Natural killer cell (primary cell): ENCODE results near the gene ABHD4. TPM values are rescaled to one million over a fixed set of nuclear protein-coding genes. Genes with fewer than 3 reads are reported as not detected.

ENCODE experiments used
- ATAC-seq, 3 donors: fragments of 150-1000 bp in 2 of 3; fragments of 200-7000 bp in 1 of 3; cut with Tn5 transposase; 1 replicate in 1 of 3; 2 replicates in 2 of 3; pipeline ENCODE4 v1.10.0; 2021; ENCODE audit warnings: mild to moderate bottlenecking in 2 of 3, moderate library complexity in 2 of 3
- DNase-seq, 2 donors: peaks; one replicate each; pipeline versions ENCODE4 v3.0.0 to v3.0.0-alpha.2; 2013 to 2021; ENCODE audit warnings: mixed read lengths in 1 of 2
- H3K27ac ChIP-seq: one replicate; pipeline ENCODE4 v1.5.1; 2013; ENCODE audit warnings: mild to moderate bottlenecking, low read length
- H3K27me3 ChIP-seq: one replicate; pipeline ENCODE4 v1.6.1; 2013; ENCODE audit warnings: low read length; ENCODE audit not compliant: control insufficient read depth, insufficient read depth
- H3K36me3 ChIP-seq: one replicate; pipeline ENCODE4 v1.6.1; 2013; ENCODE audit warnings: low read length; ENCODE audit not compliant: control insufficient read depth, insufficient read depth
- H3K4me1 ChIP-seq: one replicate; pipeline ENCODE4 v1.6.1; 2013; ENCODE audit warnings: low read length; ENCODE audit not compliant: control insufficient read depth, insufficient read depth
- H3K4me3 ChIP-seq: one replicate; pipeline ENCODE4 v1.5.1; 2013; ENCODE audit warnings: low read length
- H3K9me3 ChIP-seq: one replicate; pipeline ENCODE4 v1.6.1; 2013; ENCODE audit warnings: low read length; ENCODE audit not compliant: control insufficient read depth, insufficient read depth
- H3K27ac Mint-ChIP-seq, 2 donors: one replicate each; pipeline ENCODE4 v1.8.0; 2022; ENCODE audit warnings: mild to moderate bottlenecking in 2 of 2, mixed read lengths in 2 of 2, moderate library complexity in 1 of 2
- H3K27me3 Mint-ChIP-seq, 2 donors: one replicate each; pipeline ENCODE4 v1.8.0; 2022; ENCODE audit warnings: low read depth in 2 of 2, mixed read lengths in 2 of 2
- H3K36me3 Mint-ChIP-seq: one replicate; pipeline ENCODE4 v1.8.0; 2022; ENCODE audit warnings: mixed read lengths
- H3K4me1 Mint-ChIP-seq, 2 donors: one replicate each; pipeline ENCODE4 v1.8.0; 2022; ENCODE audit warnings: mixed read lengths in 2 of 2
- H3K4me3 Mint-ChIP-seq: one replicate; pipeline ENCODE4 v1.8.0; 2022; ENCODE audit warnings: mild to moderate bottlenecking, moderate library complexity, mixed read lengths
- H3K9me3 Mint-ChIP-seq, 2 donors: one replicate each; pipeline ENCODE4 v1.8.0; 2022; ENCODE audit warnings: mixed read lengths in 2 of 2
- CTCF ChIP-seq: fragments of 200-600 bp; IDR thresholded peaks from one replicate; pipeline ENCODE4 v1.8.0; 2022; ENCODE audit warnings: antibody characterized with exemption
- WGBS: methylation state at CpG from one replicate; pipeline ENCODE4 v1.1.7; 2013; ENCODE audit warnings: missing lambda C conversion rate; ENCODE audit not compliant: insufficient coverage; 5-methylcytosine and 5-hydroxymethylcytosine counted together
- intact Hi-C: fragments of 100-400 bp; cut with micrococcal nuclease; formaldehyde crosslinking; loops from one replicate; pipeline ENCODE4 v1.14.2; 2022
- total RNA-seq, 4 donors: library from RNA; stranded (reverse); fragments of 120-200 nt in 1 of 4; gene quantifications; one replicate each; pipeline versions ENCODE4 v1.2.3 to v1.2.4, GENCODE V29; 2013 to 2022

The ABHD4 gene
- total RNA-seq, 3 donors from 2014 or later (not counting 1 experiment from before 2014, with no cell fraction given) = 29.7 to 39.3 (median 30.2) TPM

GRCh38 chr14:22569737-22570131 lies 28.4 kb upstream of the ABHD4 start:
- Histone ChIP-seq H3K27ac (peak overlapping the region; percentile 82), H3K4me3 (peak overlapping the region; percentile 25), H3K4me1 (peaks cover 39% of the 10 kb centered on the region), H3K36me3 (peaks cover 31% of the 10 kb centered on the region), H3K27me3 (no peaks in the 10 kb centered on the region), H3K9me3 (no peaks in the 10 kb centered on the region)
- TF ChIP-seq CTCF = no peak
- peaks cover 25% of the 10 kb centered on the region for H3K36me3 Mint-ChIP-seq
- no peaks in the 10 kb centered on the region for H3K27me3 Mint-ChIP-seq
- peak overlapping the region; percentile 77 for H3K4me3 Mint-ChIP-seq
- DNase-seq (no peak), ATAC-seq (peak in 1 of 3 donors; percentile 4)
- intact Hi-C loops = loop anchor here (1.0 to 5.0 kb wide), 12 partner anchors 12 to 488 kb away; partner anchors contain the start of genes CDH24, DAD1, OXA1L and RBM23
- H3K4me1 Mint-ChIP-seq = peaks cover 57% of the 10 kb centered on the region in 2 donors
- no peaks in the 10 kb centered on the region for H3K9me3 Mint-ChIP-seq
- WGBS = no CpG with 5 or more reads among the region's 3 CpGs
- H3K27ac Mint-ChIP-seq = peak overlapping the region; percentile 98 to 100

GRCh38 chr14:22570132-22570949 lies 27.8 kb upstream of the ABHD4 start:
- H3K4me3 Mint-ChIP-seq = peak overlapping the region; percentile 77
- Histone ChIP-seq H3K36me3 (peaks cover 34% of the 10 kb centered on the region), H3K27ac (peak overlapping the region; percentile 82), H3K9me3 (no peaks in the 10 kb centered on the region), H3K4me3 (peak overlapping the region; percentile 25), H3K27me3 (no peaks in the 10 kb centered on the region), H3K4me1 (peaks cover 38% of the 10 kb centered on the region)
- H3K27ac Mint-ChIP-seq = peak overlapping the region; percentile 98 to 100
- DNase-seq (peak; percentile 61 to 98), ATAC-seq (peak; percentile 84 to 97 (median 88))
- WGBS = 2% methylated on average over 6 of the region's 8 CpGs
- intact Hi-C loops = loop anchor here (1.0 to 5.0 kb wide), 11 partner anchors 13 to 487 kb away; partner anchors contain the start of genes CDH24, DAD1, OXA1L and RBM23
- no peaks in the 10 kb centered on the region for H3K27me3 Mint-ChIP-seq
- H3K4me1 Mint-ChIP-seq = peaks cover 51% of the 10 kb centered on the region in 2 donors
- peaks cover 27% of the 10 kb centered on the region for H3K36me3 Mint-ChIP-seq
- H3K9me3 Mint-ChIP-seq = no peaks in the 10 kb centered on the region
- peak; percentile 91 for TF ChIP-seq CTCF

DNA sequence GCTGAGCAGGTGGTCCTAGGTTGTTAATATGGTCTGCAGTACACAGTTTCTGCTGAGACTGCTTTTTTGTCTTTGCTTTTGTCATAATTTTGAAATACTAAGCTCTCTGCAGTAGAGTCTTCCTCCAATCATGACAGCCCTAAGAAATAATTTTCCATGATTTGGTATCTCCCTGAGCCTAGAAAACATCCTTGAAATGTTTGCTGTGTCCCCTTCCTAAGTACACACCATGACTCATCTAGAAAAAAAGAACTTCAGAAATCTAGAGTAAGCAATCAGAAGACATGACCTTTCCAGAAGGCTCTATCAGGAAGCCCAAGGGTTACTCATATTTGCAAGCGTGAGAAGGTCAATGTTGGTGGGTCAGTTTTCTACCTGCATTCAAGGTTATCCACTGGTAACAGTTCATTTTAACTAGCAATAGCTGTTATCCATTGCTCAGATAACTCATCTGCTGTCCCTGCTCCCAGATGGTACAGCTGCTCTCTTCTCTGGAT lies 25.5 kb upstream of the ABHD4 start:
- no peak for DNase-seq
- no peak overlapping the region for H3K27ac ChIP-seq
- H3K27me3 ChIP-seq = no peaks in the 10 kb centered on the region
- no peak overlapping the region for H3K4me3 Mint-ChIP-seq
- intact Hi-C loops = loop anchor here (5.0 kb wide), 2 partner anchors 345 to 485 kb away; partner anchors contain the start of genes CDH24 and RBM23
- whole genome bisulfite sequencing = 100% methylated on average over 1 of the region's 1 CpG
- TF ChIP-seq CTCF = no peak
- ATAC-seq = no peak
- H3K36me3 Mint-ChIP-seq = peaks cover 27% of the 10 kb centered on the region
- H3K4me1 ChIP-seq = peaks cover 20% of the 10 kb centered on the region
- H3K9me3 ChIP-seq = no peaks in the 10 kb centered on the region
- no peak overlapping the region for H3K27ac Mint-ChIP-seq
- no peaks in the 10 kb centered on the region for H3K9me3 Mint-ChIP-seq
- H3K36me3 ChIP-seq = peaks cover 36% of the 10 kb centered on the region
- H3K4me3 ChIP-seq = no peak overlapping the region
- peaks cover 30 to 32% of the 10 kb centered on the region in 2 donors for H3K4me1 Mint-ChIP-seq
- no peaks in the 10 kb centered on the region for H3K27me3 Mint-ChIP-seq
